22Rv1 (cell line): ENCODE results near the gene PPP2R5E.
"Not testable (repeated sequence)": the region's sequence is repeated elsewhere in the genome, so short reads cannot be mapped to it uniquely, and the experiment has no call there.

Experiments used
- H3K27ac ChIP-seq: fragments of 450-650 bp; 2 replicates; pipeline ENCODE4 v1.5.1; 2017
- CTCF ChIP-seq: fragments of 450-650 bp; IDR thresholded peaks from 2 replicates; pipeline ENCODE4 v1.5.1; 2017; ENCODE audit warnings: mild to moderate bottlenecking
- ZFX ChIP-seq: fragments of 450-650 bp; IDR thresholded peaks from 2 replicates; pipeline ENCODE4 v1.6.1; 2017; ENCODE audit warnings: antibody characterized with exemption, borderline replicate concordance

The PPP2R5E gene

GRCh38 chr14:63542231-63542999, 762 bp downstream of the PPP2R5E start:
- H3K27ac ChIP-seq, result peak overlapping the region; percentile 84
- TF ChIP-seq ZFX (no peak), CTCF (no peak)

- no peak for TF ChIP-seq CTCF
- TF ChIP-seq ZFX, result no peak
These were observed 7.3 kb downstream of the PPP2R5E start for GRCh38 chr14:63535918-63536317.

GRCh38 chr14:63533474-63533873, 9.7 kb downstream of the PPP2R5E start:
- TF ChIP-seq CTCF (no peak), ZFX (no peak)
- no peak overlapping the region for H3K27ac ChIP-seq

More at GRCh38 chr14:63535918-63536317, 7.3 kb downstream of the PPP2R5E start:
- H3K27ac ChIP-seq, result no peak overlapping the region

- TF ChIP-seq CTCF (no peak), ZFX (no peak)
- no peak overlapping the region for H3K27ac ChIP-seq
These were observed 18.5 kb downstream of the PPP2R5E start for GRCh38 chr14:63524537-63525155.

GRCh38 chr14:63523735-63524426, 19.3 kb downstream of the PPP2R5E start:
- no peak for TF ChIP-seq ZFX
- no peak for TF ChIP-seq CTCF
- H3K27ac ChIP-seq, result no peak overlapping the region

GRCh38 chr14:63522511-63522910, 20.7 kb downstream of the PPP2R5E start:
- H3K27ac ChIP-seq, result not testable (repeated sequence)

- TF ChIP-seq CTCF (no peak), ZFX (no peak)
- H3K27ac ChIP-seq, result no peak overlapping the region
These were observed 25.8 kb downstream of the PPP2R5E start for GRCh38 chr14:63517354-63517753.
